HG03108 (cell line): ENCODE measurements around the gene KRT2.

Experiments used
- ATAC-seq: cut with Tn5 transposase; IDR thresholded peaks from one replicate; pipeline ENCODE4 v1.9.1; 2021; ENCODE audit warnings: moderate library complexity; ENCODE audit not compliant: unreplicated experiment

The KRT2 gene

DNA sequence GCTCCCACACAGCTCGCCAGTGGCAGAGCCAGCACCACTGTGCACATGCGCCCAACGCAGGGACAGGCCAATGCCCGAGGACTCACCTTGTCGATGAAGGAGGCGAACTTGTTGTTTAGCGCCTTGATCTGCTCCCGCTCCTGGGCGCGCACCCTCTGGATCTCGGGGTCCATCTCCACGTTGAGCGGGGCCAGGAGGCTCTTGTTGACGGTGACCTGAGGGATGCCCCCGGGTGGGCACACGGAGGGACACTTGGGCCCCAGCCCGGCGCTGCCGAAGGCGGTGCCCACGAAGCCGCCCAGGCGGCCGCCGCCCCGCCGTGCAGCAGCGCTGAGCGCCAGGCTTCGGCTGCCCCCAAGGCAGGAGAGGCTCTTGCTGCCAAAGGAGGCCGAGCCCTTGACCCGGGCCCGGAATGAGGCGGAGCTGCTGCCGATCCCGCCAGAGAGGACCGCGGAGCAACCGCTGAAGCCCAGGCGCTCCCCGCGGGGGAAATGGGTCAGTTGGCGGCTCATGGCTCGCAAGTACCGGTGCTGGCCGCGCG is 51.0 kb downstream of the KRT2 start, which contains the start of gene KRT72:
KRT72 (minus strand) TSS at position 523 of the 541 bp plus-strand sequence; CDS start at position 512, 11 bp downstream.
- no peak for ATAC-seq

DNA sequence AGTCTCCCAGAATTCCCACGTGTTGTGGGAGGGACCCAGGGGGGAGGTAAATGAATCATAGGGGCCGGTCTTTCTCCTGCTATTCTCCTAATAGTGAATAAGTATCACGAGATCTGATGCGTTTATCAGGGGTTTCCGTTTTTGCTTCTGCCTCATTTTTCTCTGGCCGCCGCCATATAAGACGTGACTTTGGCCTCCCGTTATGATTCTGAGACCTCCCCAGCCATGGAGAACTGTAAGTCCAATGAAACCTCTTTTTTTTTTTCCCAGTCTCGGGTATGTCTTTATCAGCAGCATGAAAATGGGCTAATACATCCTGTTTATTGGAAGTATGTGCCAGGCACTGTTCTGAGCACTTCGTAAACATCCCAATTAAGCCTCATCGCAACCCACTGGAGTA is 51.5 kb downstream of the KRT2 start:
- no peak for ATAC-seq

DNA sequence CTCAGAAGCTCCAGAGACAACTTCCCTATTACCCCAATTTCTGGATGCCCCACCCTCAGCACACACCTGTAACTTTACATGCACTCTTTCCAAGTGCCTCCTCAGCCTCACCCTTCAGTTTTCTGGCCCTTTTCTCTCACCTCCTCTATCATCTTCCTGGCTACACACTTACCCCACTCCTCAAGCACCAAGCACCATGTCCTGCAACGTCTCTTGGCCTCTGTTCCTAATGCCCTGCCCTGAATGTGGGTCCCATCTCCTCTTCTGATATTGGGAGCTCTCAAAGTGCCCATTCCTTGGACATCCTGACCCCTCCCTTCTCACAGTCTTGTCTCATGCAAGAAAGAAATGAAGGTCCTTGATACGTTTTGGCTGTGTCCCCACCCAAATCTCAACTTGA is 51.9 kb downstream of the KRT2 start:
- no peak for ATAC-seq

DNA sequence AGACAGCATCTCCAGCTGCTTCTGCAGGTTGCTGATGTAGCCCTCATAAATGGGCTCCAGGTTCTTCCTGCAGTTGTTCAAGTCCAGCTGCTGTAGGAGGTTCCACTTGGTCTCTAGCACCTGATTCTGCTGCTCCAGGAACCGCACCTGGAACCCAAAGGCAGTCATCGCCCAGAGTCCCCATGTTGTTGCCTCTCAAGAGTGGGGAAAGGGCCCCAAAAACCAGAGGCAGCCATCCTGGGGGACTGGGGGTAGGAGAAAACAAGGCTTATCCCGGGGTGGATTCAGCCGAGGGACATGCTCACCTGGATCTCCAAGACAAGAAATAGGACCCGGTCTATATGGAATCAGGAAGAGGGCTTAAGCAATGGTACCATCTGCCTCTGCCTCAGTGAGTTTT is 53.0 kb downstream of the KRT2 start:
- no peak for ATAC-seq
